GM23338 (cell line): ENCODE results near the gene USP48. TPM values are rescaled to one million over a fixed set of nuclear protein-coding genes. Genes with fewer than 3 reads are reported as not detected.

Source experiments
- ATAC-seq: fragments of 200-7000 bp; cut with Tn5 transposase; 3 replicates; pipeline ENCODE4 v1.9.1; 2020
- DNase-seq: peaks from one replicate; pipeline ENCODE4 v3.0.0-alpha.2; 2015; ENCODE audit warnings: low spot score
- H2AFZ ChIP-seq: fragments of 200-600 bp; sonication (generic); 2 replicates; pipeline ENCODE4 v1.8.0; 2016; ENCODE audit warnings: antibody characterized with exemption, mild to moderate bottlenecking, moderate library complexity
- H3F3A ChIP-seq: fragments of 200-600 bp; sonication (generic); replicated peaks from 2 replicates; pipeline ENCODE4 v1.8.0; 2017; ENCODE audit warnings: antibody characterized with exemption, mixed run types, low read depth
- H3K27ac ChIP-seq: fragments of 200-600 bp; sonication (generic); 2 replicates; pipeline ENCODE4 v1.6.1; 2016; ENCODE audit warnings: low read depth
- H3K27me3 ChIP-seq: fragments of 200-600 bp; sonication (generic); 2 replicates; pipeline ENCODE4 v1.8.0; 2016; ENCODE audit warnings: mild to moderate bottlenecking, mixed run types, moderate library complexity; ENCODE audit not compliant: insufficient read depth
- H3K36me3 ChIP-seq: fragments of 200-600 bp; sonication (generic); 2 replicates; pipeline ENCODE4 v1.8.0; 2016; ENCODE audit warnings: mild to moderate bottlenecking; ENCODE audit not compliant: insufficient read depth
- H3K4me1 ChIP-seq: fragments of 200-600 bp; sonication (generic); 2 replicates; pipeline ENCODE4 v1.8.0; 2016; ENCODE audit warnings: mild to moderate bottlenecking, moderate library complexity; ENCODE audit not compliant: insufficient read depth
- H3K4me2 ChIP-seq: fragments of 200-600 bp; sonication (generic); 2 replicates; pipeline ENCODE4 v1.7.1; 2017; ENCODE audit warnings: mixed run types
- H3K4me3 ChIP-seq: fragments of 200-600 bp; sonication (generic); 2 replicates; pipeline ENCODE4 v1.6.1; 2016; ENCODE audit warnings: mixed run types
- H3K79me2 ChIP-seq: fragments of 200-600 bp; sonication (generic); replicated peaks from 2 replicates; pipeline ENCODE4 v1.8.0; 2017; ENCODE audit warnings: mild to moderate bottlenecking; ENCODE audit not compliant: insufficient read depth
- H3K9me2 ChIP-seq: fragments of 200-600 bp; sonication (generic); 2 replicates; pipeline ENCODE4 v1.8.0; 2017; ENCODE audit not compliant: insufficient read depth
- H4K20me1 ChIP-seq: fragments of 200-600 bp; sonication (generic); replicated peaks from 2 replicates; pipeline ENCODE4 v1.8.0; 2017; ENCODE audit warnings: mild to moderate bottlenecking; ENCODE audit not compliant: insufficient read depth
- H3K27ac Mint-ChIP-seq: 2 replicates; pipeline ENCODE4 v1.8.0; 2020; ENCODE audit warnings: inconsistent platforms, mild to moderate bottlenecking, moderate library complexity, mixed read lengths
- H3K27me3 Mint-ChIP-seq: 3 replicates; pipeline ENCODE4 v1.8.0; 2022; ENCODE audit warnings: low read depth, mild to moderate bottlenecking, moderate library complexity, mixed read lengths, inconsistent platforms; ENCODE audit not compliant: insufficient read depth, poor library complexity
- H3K36me3 Mint-ChIP-seq: 3 replicates; pipeline ENCODE4 v1.8.0; 2021; ENCODE audit warnings: low read depth, mild to moderate bottlenecking, inconsistent platforms, moderate library complexity, mixed read lengths
- H3K4me1 Mint-ChIP-seq: 3 replicates; pipeline ENCODE4 v1.8.0; 2020; ENCODE audit warnings: mild to moderate bottlenecking, inconsistent platforms, mixed read lengths
- H3K4me3 Mint-ChIP-seq: 3 replicates; pipeline ENCODE4 v1.8.0; 2021; ENCODE audit warnings: moderate library complexity, mild to moderate bottlenecking, inconsistent platforms, mixed read lengths
- H3K9me3 Mint-ChIP-seq: 3 replicates; pipeline ENCODE4 v1.8.0; 2020; ENCODE audit warnings: moderate library complexity, mild to moderate bottlenecking, inconsistent platforms, mixed read lengths
- CTCF ChIP-seq, 2 experiments: fragments of 200-600 bp in 1 of 2; sonication (generic) in 1 of 2; conservative IDR thresholded peaks; 2 replicates each; pipeline versions ENCODE4 v1.5.1 to v1.6.1; 2016 to 2017; ENCODE audit warnings: antibody characterized with exemption in 2 of 2, low read depth in 2 of 2, mild to moderate bottlenecking in 2 of 2, moderate library complexity in 1 of 2
- ETS1 ChIP-seq: IDR thresholded peaks from 2 replicates; pipeline ENCODE4 v1.6.1; 2016; ENCODE audit warnings: antibody characterized with exemption
- EZH2 ChIP-seq: fragments of 200-600 bp; sonication (generic); IDR thresholded peaks from one replicate; pipeline ENCODE4 v1.8.0; 2017; ENCODE audit warnings: antibody characterized with exemption, mild to moderate bottlenecking, low read depth; ENCODE audit not compliant: unreplicated experiment
- REST ChIP-seq: IDR thresholded peaks from one replicate; pipeline ENCODE4 v1.6.1; 2018; ENCODE audit warnings: antibody characterized with exemption; ENCODE audit not compliant: unreplicated experiment
- ZNF462 ChIP-seq: fragments of 250-450 bp; sonication (Bioruptor Pico); IDR thresholded peaks from 2 replicates; pipeline ENCODE4 v1.5.0; 2020; ENCODE audit warnings: mild to moderate bottlenecking, moderate library complexity
- polyA plus RNA-seq: library from polyadenylated mRNA; unstranded; fragments of >200 nt; fragmentation: Nextera tagmentation; extraction: Ambion mirVana; gene quantifications from 2 replicates; pipeline ENCODE4 v1.2.1, GENCODE V29; 2016
- total RNA-seq: library from RNA; depleted of rRNA; stranded (reverse); fragments of >200 nt; shearing (Covaris generic); gene quantifications from 2 replicates; pipeline ENCODE4 v1.2.3, GENCODE V29; 2014

USP48 gene
- total and polyA plus RNA-seq, 2 experiments from 2014 or later, result 85.9 to 151 TPM

- TF ChIP-seq CTCF (conservative IDR thresholded peaks at IDR 0.05; ENCODE audit: low read depth in 2 of 2) (no peak), ZNF462 (CRISPR knock-in tag) (no peak), ETS1 (no peak)
Observed at GRCh38 chr1:21689661-21690372, 93.1 kb downstream of the USP48 start (continued).

GRCh38 chr1:21687081-21687529, 95.8 kb downstream of the USP48 start:
- Histone ChIP-seq H3K4me2 (no peak overlapping the region), H4K20me1 (peaks cover 7% of the 10 kb centered on the region; the same call in 1 of the 2 replicates), H3K27me3 (no peaks in the 10 kb centered on the region), H3K27ac (no peak overlapping the region), H3K9me2 (no peaks in the 10 kb centered on the region), H3K36me3 (peaks cover 31% of the 10 kb centered on the region), H3K4me3 (no peak overlapping the region), H2AFZ (no peak overlapping the region), H3K79me2 (no peaks in the 10 kb centered on the region), H3F3A (no peaks in the 10 kb centered on the region), H3K4me1 (no peaks in the 10 kb centered on the region)
- peaks cover 4% of the 10 kb centered on the region for H3K4me1 Mint-ChIP-seq
- H3K27me3 Mint-ChIP-seq, result peaks cover 2% of the 10 kb centered on the region
- DNase-seq (no peak), ATAC-seq (peak; percentile 41)
- H3K36me3 Mint-ChIP-seq, result peaks cover 62% of the 10 kb centered on the region
- no peak overlapping the region for H3K4me3 Mint-ChIP-seq
- H3K27ac Mint-ChIP-seq, result no peak overlapping the region
- no peaks in the 10 kb centered on the region for H3K9me3 Mint-ChIP-seq
- no peak for TF ChIP-seq REST
- no peak for TF ChIP-seq ETS1
- no peak for TF ChIP-seq EZH2
